ENCODE measurements around the gene SEMA3A. TPM values are rescaled to one million over a fixed set of nuclear protein-coding genes. Genes with fewer than 3 reads are reported as not detected.

The SEMA3A gene
- total RNA-seq, result 18.1 and 28.1 TPM in 2 replicates

DNA sequence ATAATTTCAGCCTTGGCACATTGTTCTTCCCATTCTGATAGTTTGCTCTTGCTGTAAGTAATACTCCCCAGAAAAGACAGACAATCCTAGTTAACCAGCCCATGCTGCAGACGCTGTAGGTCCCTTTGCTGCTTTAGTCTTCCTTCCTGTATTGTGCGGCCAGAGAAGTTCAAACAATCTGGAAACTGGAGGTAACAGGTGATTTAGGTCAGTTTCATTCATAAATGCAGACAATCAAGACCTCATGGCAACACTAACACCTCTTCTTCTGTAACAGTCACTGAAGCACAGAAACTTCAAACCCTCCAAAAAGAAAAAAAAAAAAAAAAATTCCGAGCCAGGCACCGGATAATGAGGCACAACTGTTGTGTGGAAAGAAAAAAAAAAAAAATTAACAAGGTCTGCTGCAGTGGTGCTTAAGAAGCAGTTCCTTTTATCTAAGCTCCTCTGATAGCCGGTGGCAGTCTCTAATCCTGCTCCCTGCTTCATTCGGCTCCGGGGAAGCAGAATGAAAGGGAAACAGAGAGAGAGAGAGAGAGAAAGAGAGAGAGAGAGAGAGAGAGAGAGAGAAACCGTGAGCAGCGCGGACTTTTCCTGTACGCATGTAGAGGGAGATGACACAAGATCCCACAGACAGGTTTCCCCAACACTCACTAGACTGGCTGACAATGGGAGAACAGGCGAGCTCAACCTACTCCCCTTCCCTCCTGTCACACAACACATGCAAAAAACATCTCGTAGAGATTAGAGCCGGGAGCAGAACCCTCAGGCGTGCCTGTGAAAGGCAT lies at the start of gene SEMA3A:
TSS of gene SEMA3A (minus strand) at position 306 of the 788 bp plus-strand sequence. CDS start at position 103, 203 bp downstream.

